Neural progenitor cell (in vitro differentiated cells): ENCODE results near the gene PRCC. TPM values are rescaled to one million over a fixed set of nuclear protein-coding genes. Genes with fewer than 3 reads are reported as not detected.
A peak's percentile ranks its signal among the peaks of the same experiment; 100 is the strongest.

Source experiments
- DNase-seq: peaks from one replicate; pipeline ENCODE4 v3.0.0-alpha.2; 2016; ENCODE audit warnings: low spot score
- H2AFZ ChIP-seq: fragments of 200-600 bp; sonication (generic); replicated peaks from 2 replicates; pipeline ENCODE4 v1.6.1; 2016; ENCODE audit warnings: antibody characterized with exemption
- H3F3A ChIP-seq: fragments of 200-600 bp; sonication (generic); 2 replicates; pipeline ENCODE4 v1.6.1; 2016; ENCODE audit warnings: antibody characterized with exemption, low read depth
- H3K27ac ChIP-seq: fragments of 200-600 bp; sonication (generic); 2 replicates; pipeline ENCODE4 v1.5.1; 2016; ENCODE audit warnings: mild to moderate bottlenecking
- H3K27me3 ChIP-seq: fragments of 200-600 bp; sonication (generic); 2 replicates; pipeline ENCODE4 v1.6.1; 2016; ENCODE audit warnings: mild to moderate bottlenecking, moderate library complexity
- H3K36me3 ChIP-seq: fragments of 200-600 bp; sonication (generic); 2 replicates; pipeline ENCODE4 v1.5.1; 2016
- H3K4me1 ChIP-seq: fragments of 200-600 bp; sonication (generic); 2 replicates; pipeline ENCODE4 v1.6.1; 2016; ENCODE audit warnings: mixed run types
- H3K4me2 ChIP-seq: fragments of 200-600 bp; sonication (generic); 2 replicates; pipeline ENCODE4 v1.6.1; 2016
- H3K4me3 ChIP-seq: fragments of 200-600 bp; sonication (generic); 2 replicates; pipeline ENCODE4 v1.5.1; 2016
- H3K79me2 ChIP-seq: fragments of 200-600 bp; sonication (generic); 2 replicates; pipeline ENCODE4 v1.6.1; 2016; ENCODE audit warnings: low read depth
- H3K9ac ChIP-seq: fragments of 200-600 bp; sonication (generic); 2 replicates; pipeline ENCODE4 v1.6.1; 2016
- H3K9me3 ChIP-seq: fragments of 200-600 bp; sonication (generic); 2 replicates; pipeline ENCODE4 v1.5.1; 2016; ENCODE audit warnings: low read depth
- H4K20me1 ChIP-seq: fragments of 200-600 bp; sonication (generic); 2 replicates; pipeline ENCODE4 v1.6.1; 2016; ENCODE audit warnings: low read depth
- H3K27ac Mint-ChIP-seq: 3 replicates; pipeline ENCODE4 v1.8.0; 2021; ENCODE audit warnings: mixed read lengths
- H3K27me3 Mint-ChIP-seq: 2 replicates; pipeline ENCODE4 v1.8.0; 2022; ENCODE audit warnings: low read depth, mild to moderate bottlenecking, inconsistent platforms, moderate library complexity, mixed read lengths; ENCODE audit not compliant: insufficient read depth
- H3K36me3 Mint-ChIP-seq: 3 replicates; pipeline ENCODE4 v1.8.0; 2021; ENCODE audit warnings: mixed read lengths
- H3K4me1 Mint-ChIP-seq: 3 replicates; pipeline ENCODE4 v1.8.0; 2021; ENCODE audit warnings: mixed read lengths
- H3K4me3 Mint-ChIP-seq: 3 replicates; pipeline ENCODE4 v1.8.0; 2021; ENCODE audit warnings: mild to moderate bottlenecking, moderate library complexity, mixed read lengths
- H3K9me3 Mint-ChIP-seq: 3 replicates; pipeline ENCODE4 v1.8.0; 2020; ENCODE audit warnings: mixed read lengths
- CTCF ChIP-seq: fragments of 200-600 bp; sonication (generic); IDR thresholded peaks from 2 replicates; pipeline ENCODE4 v1.5.1; 2017; ENCODE audit warnings: antibody characterized with exemption, mild to moderate bottlenecking
- EZH2 ChIP-seq: fragments of 200-600 bp; sonication (generic); IDR thresholded peaks from 2 replicates; pipeline ENCODE4 v1.6.1; 2017; ENCODE audit warnings: antibody characterized with exemption, mild to moderate bottlenecking, moderate library complexity
- EZH2phosphoT487 ChIP-seq: fragments of 200-600 bp; sonication (generic); IDR thresholded peaks from 2 replicates; pipeline ENCODE4 v1.6.1; 2017; ENCODE audit warnings: antibody characterized with exemption
- total RNA-seq: library from RNA; depleted of rRNA; stranded (reverse); fragments of >200 nt; gene quantifications from 2 replicates; pipeline ENCODE4 v1.2.3, GENCODE V29; 2015; ENCODE audit warnings: low replicate concordance

Gene PRCC
- total RNA-seq, 1 donor from 2014 or later, result 30.1 TPM

- H3K27ac Mint-ChIP-seq, result peak overlapping the region; percentile 100
- Histone ChIP-seq H3K4me2 (peak overlapping the region; percentile 100), H3K36me3 (no peaks in the 10 kb centered on the region), H3K79me2 (peaks cover 79% of the 10 kb centered on the region), H3K4me1 (peaks cover 43% of the 10 kb centered on the region), H3K27me3 (no peaks in the 10 kb centered on the region), H3K27ac (peak overlapping the region; percentile 99), H3K9me3 (no peaks in the 10 kb centered on the region), H3F3A (peaks cover 70% of the 10 kb centered on the region), H3K4me3 (peak overlapping the region; percentile 100), H2AFZ (no peak overlapping the region), H4K20me1 (peaks cover 25% of the 10 kb centered on the region), H3K9ac (peak overlapping the region; percentile 65)
- peak overlapping the region; percentile 100 for H3K4me3 Mint-ChIP-seq
- peaks cover 55% of the 10 kb centered on the region for H3K4me1 Mint-ChIP-seq
- TF ChIP-seq CTCF (peak; percentile 55), EZH2 (no peak)
- peaks cover 13% of the 10 kb centered on the region for H3K36me3 Mint-ChIP-seq
- H3K27me3 Mint-ChIP-seq, result peaks cover 4% of the 10 kb centered on the region
- DNase-seq, result peak; percentile 94
- H3K9me3 Mint-ChIP-seq, result no peaks in the 10 kb centered on the region
Observed at GRCh38 chr1:156746728-156747631, 20.4 kb upstream of the PRCC start.

GRCh38 chr1:156747742-156748669, 19.3 kb upstream of the PRCC start:
- Histone ChIP-seq H4K20me1 (peaks cover 29% of the 10 kb centered on the region), H3K9ac (peak overlapping the region; percentile 29), H3K4me1 (peaks cover 43% of the 10 kb centered on the region), H3K4me3 (peak overlapping the region; percentile 100), H3K4me2 (peak overlapping the region; percentile 100), H2AFZ (no peak overlapping the region), H3K9me3 (no peaks in the 10 kb centered on the region), H3K79me2 (peaks cover 89% of the 10 kb centered on the region), H3K27me3 (no peaks in the 10 kb centered on the region), H3F3A (peaks cover 68% of the 10 kb centered on the region), H3K27ac (peak overlapping the region; percentile 95), H3K36me3 (no peaks in the 10 kb centered on the region)
- peak overlapping the region; percentile 97 for H3K27ac Mint-ChIP-seq
- peaks cover 10% of the 10 kb centered on the region for H3K36me3 Mint-ChIP-seq
- peaks cover 60% of the 10 kb centered on the region for H3K4me1 Mint-ChIP-seq
- H3K4me3 Mint-ChIP-seq, result peak overlapping the region; percentile 100
- no peak for TF ChIP-seq EZH2phosphoT487
- no peak for TF ChIP-seq EZH2
- TF ChIP-seq CTCF, result no peak
- H3K27me3 Mint-ChIP-seq, result peaks cover 4% of the 10 kb centered on the region
- DNase-seq, result peak; percentile 33
- H3K9me3 Mint-ChIP-seq, result no peaks in the 10 kb centered on the region

GRCh38 chr1:156748670-156749418, 18.5 kb upstream of the PRCC start:
- Mint-ChIP-seq H3K9me3 (no peaks in the 10 kb centered on the region), H3K4me1 (peaks cover 67% of the 10 kb centered on the region), H3K27me3 (peaks cover 4% of the 10 kb centered on the region), H3K36me3 (peaks cover 10% of the 10 kb centered on the region), H3K27ac (peak overlapping the region; percentile 97), H3K4me3 (peak overlapping the region; percentile 100)
- Histone ChIP-seq H3K79me2 (peaks cover 95% of the 10 kb centered on the region), H3K9ac (no peak overlapping the region), H3K4me1 (peaks cover 43% of the 10 kb centered on the region), H3K27me3 (no peaks in the 10 kb centered on the region), H2AFZ (no peak overlapping the region), H3K36me3 (no peaks in the 10 kb centered on the region), H3K4me2 (peak overlapping the region; percentile 100), H3K4me3 (peak overlapping the region; percentile 100), H3F3A (peaks cover 62% of the 10 kb centered on the region), H3K27ac (peak overlapping the region; percentile 95), H4K20me1 (peaks cover 29% of the 10 kb centered on the region), H3K9me3 (no peaks in the 10 kb centered on the region)
- TF ChIP-seq EZH2 (no peak), EZH2phosphoT487 (no peak), CTCF (no peak)
- no peak for DNase-seq
